ENCODE data around the gene ELK3. TPM values are rescaled to one million over a fixed set of nuclear protein-coding genes. Genes with fewer than 3 reads are reported as not detected.

ELK3 gene
- total and polyA plus RNA-seq, 7 donors, result 2.3 to 23.8 (median 15.7) TPM

DNA sequence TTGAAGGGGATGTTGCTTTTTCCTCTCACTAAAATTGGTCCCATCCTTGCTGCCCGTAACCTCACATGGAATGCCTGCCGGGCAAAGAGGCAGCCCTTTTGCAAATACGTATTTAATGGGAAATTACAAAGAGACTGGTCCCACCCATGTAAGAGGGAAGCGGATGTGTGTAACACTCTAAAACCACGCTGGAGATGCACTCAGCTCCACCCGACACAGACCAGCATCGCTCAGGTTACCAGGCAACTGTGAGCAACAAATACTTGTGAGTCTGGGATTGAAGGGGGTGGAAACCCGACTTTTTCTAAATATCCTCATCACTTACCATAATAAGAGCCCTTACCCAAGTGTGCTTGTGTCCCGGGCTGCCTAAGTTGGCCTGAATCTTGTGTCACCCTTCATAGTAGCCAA is 47.7 kb downstream of the ELK3 start:
- Histone ChIP-seq H3K9me3 (no peaks in the 10 kb centered on the region), H3K4me1 (peaks cover 0 to 61% (median 60%) of the 10 kb centered on the region in 4 donors), H3K27ac (peak overlapping the region; percentile 92 to 97 (median 95)), H3K27me3 (no peaks in the 10 kb centered on the region), H3K4me3 (no peak overlapping the region), H3K36me3 (peaks cover 0 to 2% (median under 1%) of the 10 kb centered on the region in 4 donors)
- TF ChIP-seq EP300 (IDR thresholded peaks at IDR 0.05) (peak in 3 of 4 donors; percentile 35 to 89 (median 78)), POLR2AphosphoS5 (IDR thresholded peaks at IDR 0.05) (peak in 3 of 4 donors; percentile 35 to 92 (median 57)), POLR2A (IDR thresholded peaks at IDR 0.05) (no peak)
- TF ChIP-seq, protein P1, sequence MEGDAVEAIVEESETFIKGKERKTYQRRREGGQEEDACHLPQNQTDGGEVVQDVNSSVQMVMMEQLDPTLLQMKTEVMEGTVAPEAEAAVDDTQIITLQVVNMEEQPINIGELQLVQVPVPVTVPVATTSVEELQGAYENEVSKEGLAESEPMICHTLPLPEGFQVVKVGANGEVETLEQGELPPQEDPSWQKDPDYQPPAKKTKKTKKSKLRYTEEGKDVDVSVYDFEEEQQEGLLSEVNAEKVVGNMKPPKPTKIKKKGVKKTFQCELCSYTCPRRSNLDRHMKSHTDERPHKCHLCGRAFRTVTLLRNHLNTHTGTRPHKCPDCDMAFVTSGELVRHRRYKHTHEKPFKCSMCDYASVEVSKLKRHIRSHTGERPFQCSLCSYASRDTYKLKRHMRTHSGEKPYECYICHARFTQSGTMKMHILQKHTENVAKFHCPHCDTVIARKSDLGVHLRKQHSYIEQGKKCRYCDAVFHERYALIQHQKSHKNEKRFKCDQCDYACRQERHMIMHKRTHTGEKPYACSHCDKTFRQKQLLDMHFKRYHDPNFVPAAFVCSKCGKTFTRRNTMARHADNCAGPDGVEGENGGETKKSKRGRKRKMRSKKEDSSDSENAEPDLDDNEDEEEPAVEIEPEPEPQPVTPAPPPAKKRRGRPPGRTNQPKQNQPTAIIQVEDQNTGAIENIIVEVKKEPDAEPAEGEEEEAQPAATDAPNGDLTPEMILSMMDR (IDR thresholded peaks at IDR 0.05), result no peak
- intact Hi-C loops (cut with DNase I), result no loop called here
- 60 to 72% methylated on average over 9 of the region's 9 CpGs for WGBS, 2 donors
- peak; percentile 86 for DNase-seq

DNA sequence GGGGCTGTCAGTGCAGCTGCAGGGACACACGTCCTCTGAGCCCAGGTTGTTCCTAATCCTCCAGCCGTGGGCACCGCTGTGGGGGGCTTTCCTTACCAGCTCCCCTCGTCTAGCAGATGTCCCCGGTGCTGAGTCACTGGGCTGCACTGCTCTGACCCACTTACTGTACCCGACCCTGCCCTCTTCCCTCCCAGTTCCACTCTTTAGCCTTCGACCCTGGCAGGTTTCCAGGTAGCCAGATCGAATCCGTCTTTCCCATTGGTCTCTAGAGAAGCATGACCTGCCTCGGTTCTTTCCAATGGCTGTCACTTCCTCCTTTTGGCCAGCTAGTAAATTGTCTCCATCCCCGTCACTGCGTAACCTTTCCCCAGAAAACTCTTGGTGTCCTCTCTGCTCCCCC is 48.4 kb downstream of the ELK3 start:
- no peak for TF ChIP-seq POLR2A (IDR thresholded peaks at IDR 0.05)
- no peak for TF ChIP-seq POLR2AphosphoS5 (IDR thresholded peaks at IDR 0.05)
- no peak for TF ChIP-seq EP300 (IDR thresholded peaks at IDR 0.05)
- TF ChIP-seq, protein P1 (IDR thresholded peaks at IDR 0.05), result no peak
- H3K9me3 ChIP-seq, result no peaks in the 10 kb centered on the region
- no peaks in the 10 kb centered on the region for H3K27me3 ChIP-seq
- peaks cover 5 to 9% (median 8%) of the 10 kb centered on the region in 4 donors for H3K36me3 ChIP-seq
- H3K4me1 ChIP-seq, result peaks cover 0 to 54% (median 53%) of the 10 kb centered on the region in 4 donors
- WGBS, 2 donors, result 78 to 81% methylated on average over 12 of the region's 12 CpGs
- H3K4me3 ChIP-seq, result no peak overlapping the region
- DNase-seq, result peak; percentile 72
- peak overlapping the region; percentile 92 to 97 (median 95) for H3K27ac ChIP-seq
- intact Hi-C loops (cut with DNase I), result no loop called here

DNA sequence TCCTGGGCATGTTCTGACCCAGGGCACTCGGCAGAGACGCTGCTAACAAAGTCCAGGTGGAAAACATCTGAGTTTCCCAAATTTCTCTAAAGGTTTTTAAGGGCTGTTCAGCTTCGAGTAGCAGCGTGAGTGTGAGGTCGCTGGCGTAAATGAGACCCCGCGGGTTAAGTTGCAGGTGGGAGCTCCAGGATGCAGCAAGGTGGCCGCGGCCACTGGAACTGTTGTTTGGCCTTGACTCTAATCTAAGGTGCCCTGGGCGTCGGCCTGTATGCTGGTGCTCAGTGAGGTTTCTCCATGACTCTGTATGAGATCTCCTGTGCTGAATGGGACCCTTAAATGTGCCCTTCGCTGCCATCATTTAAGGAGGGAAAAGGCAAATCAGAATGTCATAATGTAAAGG is 50.7 kb downstream of the ELK3 start:
- intact Hi-C loops (cut with DNase I), result no loop called here
- peaks cover 5 to 17% (median 11%) of the 10 kb centered on the region in 4 donors for H3K36me3 ChIP-seq
- no peak for DNase-seq
- H3K27me3 ChIP-seq, result no peaks in the 10 kb centered on the region
- peaks cover 0 to 53% (median 48%) of the 10 kb centered on the region in 4 donors for H3K4me1 ChIP-seq
- TF ChIP-seq, protein P1 (IDR thresholded peaks at IDR 0.05), result no peak
- TF ChIP-seq EP300 (IDR thresholded peaks at IDR 0.05), result no peak
- TF ChIP-seq POLR2AphosphoS5 (IDR thresholded peaks at IDR 0.05), result no peak
- TF ChIP-seq POLR2A (IDR thresholded peaks at IDR 0.05), result no peak
- peak overlapping the region in 2 of 4 donors; percentile 15 to 20 for H3K27ac ChIP-seq
- whole genome bisulfite sequencing, 2 donors, result 90 to 91% methylated on average over 13 of the region's 13 CpGs
- H3K4me3 ChIP-seq, result no peak overlapping the region
- no peaks in the 10 kb centered on the region for H3K9me3 ChIP-seq

DNA sequence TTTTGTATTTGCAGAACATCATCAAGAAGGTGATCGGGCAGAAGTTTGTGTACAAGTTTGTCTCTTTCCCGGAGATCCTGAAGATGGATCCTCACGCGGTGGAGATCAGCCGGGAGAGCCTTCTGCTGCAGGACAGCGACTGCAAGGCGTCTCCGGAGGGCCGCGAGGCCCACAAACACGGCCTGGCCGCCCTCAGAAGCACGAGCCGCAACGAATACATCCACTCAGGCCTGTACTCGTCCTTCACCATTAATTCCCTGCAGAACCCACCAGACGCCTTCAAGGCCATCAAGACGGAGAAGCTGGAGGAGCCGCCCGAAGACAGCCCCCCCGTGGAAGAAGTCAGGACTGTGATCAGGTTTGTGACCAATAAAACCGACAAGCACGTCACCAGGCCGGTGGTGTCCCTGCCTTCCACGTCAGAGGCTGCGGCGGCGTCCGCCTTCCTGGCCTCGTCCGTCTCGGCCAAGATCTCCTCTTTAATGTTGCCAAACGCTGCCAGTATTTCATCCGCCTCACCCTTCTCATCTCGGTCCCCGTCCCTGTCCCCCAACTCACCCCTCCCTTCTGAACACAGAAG is 52.8 kb downstream of the ELK3 start:
- intact Hi-C loops (cut with DNase I), result no loop called here
- Histone ChIP-seq H3K9me3 (no peaks in the 10 kb centered on the region), H3K4me3 (no peak overlapping the region), H3K4me1 (peaks cover 0 to 36% (median 29%) of the 10 kb centered on the region in 4 donors), H3K27me3 (no peaks in the 10 kb centered on the region), H3K36me3 (peaks cover 5 to 33% (median 11%) of the 10 kb centered on the region in 4 donors), H3K27ac (no peak overlapping the region)
- no peak for DNase-seq
- TF ChIP-seq POLR2A (IDR thresholded peaks at IDR 0.05) (no peak), EP300 (IDR thresholded peaks at IDR 0.05) (no peak), POLR2AphosphoS5 (IDR thresholded peaks at IDR 0.05) (no peak)
- TF ChIP-seq, protein P1 (IDR thresholded peaks at IDR 0.05), result no peak
- 95 to 96% methylated on average over 36 of the region's 36 CpGs for WGBS, 2 donors
